Jurkat, Clone E6-1 (cell line): ENCODE data around the gene AZIN2.
"Not testable (repeated sequence)": the region's sequence is repeated elsewhere in the genome, so short reads cannot be mapped to it uniquely, and the experiment has no call there.

Source experiments
- DNase-seq: peaks from one replicate; pipeline ENCODE4 v3.0.0-alpha.2; 2011; ENCODE audit warnings: low read depth, low spot score
- H3K4me3 ChIP-seq: 2 replicates; pipeline ENCODE4 v1.5.1; 2011; ENCODE audit warnings: mild to moderate bottlenecking, low read length, control low read depth, moderate library complexity

AZIN2 gene

GRCh38 chr1:33055210-33056008 is 25.5 kb upstream of the AZIN2 start:
- no peak overlapping the region for H3K4me3 ChIP-seq
- DNase-seq, result peak; percentile 35

- peak; percentile 71 for DNase-seq
- H3K4me3 ChIP-seq, result no peak overlapping the region
Measured at GRCh38 chr1:33056426-33056825, 24.5 kb upstream of the AZIN2 start.

DNA sequence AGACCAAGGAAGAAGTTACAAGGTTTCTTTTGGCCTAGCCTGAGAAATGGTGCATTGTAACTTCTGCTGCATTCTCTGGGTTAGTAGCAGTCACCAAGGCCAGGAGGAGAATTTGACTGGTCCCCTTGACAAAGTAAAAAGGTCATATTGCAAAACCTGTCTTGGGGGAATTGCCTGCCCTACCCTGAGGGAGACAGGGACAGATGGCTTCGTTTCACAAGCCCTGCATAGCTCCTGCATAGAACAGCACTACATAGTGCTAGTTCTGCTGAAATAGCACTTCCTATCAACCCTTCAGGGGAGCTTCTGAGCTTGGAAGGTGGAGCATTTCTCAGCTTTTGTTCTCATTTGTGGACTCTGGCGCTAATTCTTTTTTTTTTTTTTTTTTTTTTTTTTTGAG is 23.9 kb upstream of the AZIN2 start:
- no peak for DNase-seq
- no peak overlapping the region for H3K4me3 ChIP-seq

DNA sequence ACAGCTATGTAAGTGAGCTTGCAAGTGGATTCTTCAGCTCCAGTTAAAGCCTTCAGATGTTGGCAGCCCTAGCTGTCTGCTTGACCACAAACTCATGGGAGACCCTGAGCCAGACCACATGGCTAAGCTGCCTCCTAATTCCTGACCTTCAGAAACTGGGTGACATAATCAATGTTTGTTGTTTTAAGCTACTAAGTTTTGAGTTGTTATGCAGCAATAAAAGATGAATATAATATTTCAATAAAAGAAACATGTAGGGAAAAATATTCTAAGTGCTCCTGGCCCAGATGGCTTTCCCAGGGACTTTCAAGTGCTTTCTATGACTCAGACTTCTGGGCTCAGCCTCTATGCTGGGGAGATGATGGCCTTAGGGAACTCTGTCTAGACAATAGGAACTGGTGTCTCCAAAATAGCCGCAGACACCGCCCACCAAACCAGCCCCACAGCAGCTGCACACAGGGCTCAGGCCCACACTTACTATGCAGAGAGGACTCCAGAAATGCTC is 20.3 kb upstream of the AZIN2 start:
- DNase-seq, result no peak
- no peak overlapping the region for H3K4me3 ChIP-seq

DNA sequence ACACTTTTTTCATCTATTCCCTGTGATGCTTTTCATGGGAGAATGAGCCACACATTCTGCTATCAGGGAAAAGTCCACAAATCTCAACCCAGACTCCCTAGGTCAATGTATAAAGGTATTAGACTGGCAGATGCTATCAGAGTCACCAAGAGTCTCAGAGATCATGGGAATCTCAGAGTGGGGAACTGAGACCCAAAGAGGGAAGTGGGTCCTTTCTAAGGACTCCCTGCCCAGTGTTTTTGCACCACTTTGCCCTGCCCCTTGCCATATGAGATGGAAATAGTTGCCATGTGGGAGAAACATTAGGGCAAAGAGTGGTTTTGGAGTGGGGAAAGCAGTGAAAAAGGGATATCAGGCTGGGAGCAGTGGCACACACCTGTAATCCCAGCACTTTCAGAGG is 19.1 kb upstream of the AZIN2 start:
- no peak for DNase-seq
- H3K4me3 ChIP-seq, result no peak overlapping the region

DNA sequence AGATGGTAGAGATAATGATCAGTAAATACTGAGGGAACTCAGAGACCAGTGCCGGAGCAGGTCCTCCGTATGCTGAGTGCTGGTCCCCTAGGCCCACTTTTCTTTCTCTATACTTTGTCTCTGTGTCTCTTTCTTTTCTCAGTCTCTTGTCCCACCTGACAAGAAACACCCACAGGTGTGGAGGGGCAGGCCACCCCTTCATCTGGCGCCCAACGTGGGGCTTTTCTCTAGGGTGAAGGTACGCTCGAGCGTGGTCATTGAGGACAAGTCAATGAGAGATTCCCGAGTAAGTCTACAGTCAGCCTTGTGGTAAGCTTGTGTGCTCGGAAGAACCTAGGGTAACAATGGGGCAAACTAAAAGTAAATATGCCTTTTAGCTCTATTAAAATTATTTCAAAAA is 16.7 kb upstream of the AZIN2 start:
- DNase-seq, result not testable (repeated sequence)

GRCh38 chr1:33065301-33065700 is 15.7 kb upstream of the AZIN2 start:
- no peak for DNase-seq
- no peak overlapping the region for H3K4me3 ChIP-seq

More for the DNA sequence above, 16.7 kb upstream of the AZIN2 start:
- H3K4me3 ChIP-seq, result not testable (repeated sequence)

DNA sequence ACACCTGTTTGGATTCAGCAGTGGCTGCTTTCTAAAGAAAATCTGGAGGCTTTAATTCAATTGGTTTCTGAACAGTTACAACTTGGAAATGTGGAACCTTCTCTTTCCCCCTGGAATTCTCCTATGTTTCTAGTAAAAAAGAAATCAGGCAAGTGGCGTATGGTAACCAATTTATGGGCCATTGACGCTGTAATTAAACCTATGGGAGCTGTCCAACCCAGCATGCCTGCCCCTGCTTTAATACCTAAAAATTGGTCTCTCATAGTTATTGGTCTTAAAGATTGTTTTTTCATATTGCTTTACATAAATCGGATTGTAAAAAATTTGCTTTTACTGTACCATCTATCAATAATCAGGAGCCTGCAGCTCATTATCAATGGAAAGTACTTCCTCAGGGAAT is 14.5 kb upstream of the AZIN2 start:
- not testable (repeated sequence) for DNase-seq, H3K4me3 ChIP-seq

- H3K4me3 ChIP-seq, DNase-seq: not testable (repeated sequence)
Measured at GRCh38 chr1:33068108-33068507, 12.8 kb upstream of the AZIN2 start.

GRCh38 chr1:33070628-33071027 is 10.3 kb upstream of the AZIN2 start:
- DNase-seq, result no peak
- no peak overlapping the region for H3K4me3 ChIP-seq

GRCh38 chr1:33072707-33073106 is 8.2 kb upstream of the AZIN2 start:
- DNase-seq, result no peak
- no peak overlapping the region for H3K4me3 ChIP-seq

DNA sequence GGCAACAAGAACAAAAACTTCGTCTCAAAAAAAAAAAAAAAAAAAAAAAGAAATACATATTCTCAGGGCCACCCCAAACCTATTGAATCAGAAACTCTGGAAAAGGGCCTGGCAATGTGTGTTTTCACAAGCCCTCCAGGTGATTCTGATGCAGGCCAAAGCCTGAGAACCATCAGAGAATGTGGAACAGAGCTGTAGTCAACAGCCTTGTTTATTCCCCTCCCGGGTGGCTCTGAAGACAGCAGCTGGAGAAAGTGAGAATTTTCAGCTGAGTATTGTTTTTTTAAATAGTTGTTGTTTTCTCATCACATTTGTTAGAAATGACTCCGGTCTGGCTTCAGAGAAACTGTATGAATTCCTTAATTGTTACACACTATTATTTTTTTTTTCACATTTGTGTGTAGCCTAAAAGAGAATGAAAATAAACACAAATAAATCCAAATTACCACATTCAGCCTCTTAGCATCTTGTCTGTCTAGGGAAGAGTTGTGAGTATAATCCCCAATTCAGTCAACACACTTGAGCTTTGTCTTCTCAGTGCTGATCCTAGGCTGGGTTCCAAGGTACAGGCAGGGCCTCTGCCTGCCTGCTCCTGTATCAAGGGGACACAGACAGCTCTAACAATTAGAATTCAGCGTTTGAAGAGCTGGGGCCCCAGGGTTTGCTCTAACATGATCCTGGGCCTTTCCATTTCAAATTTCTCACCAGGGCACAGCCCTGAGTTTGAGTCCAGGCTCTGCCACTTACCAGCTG is 6.6 kb upstream of the AZIN2 start:
- DNase-seq, result no peak
- H3K4me3 ChIP-seq, result no peak overlapping the region

GRCh38 chr1:33078030-33078591 is 2.8 kb upstream of the AZIN2 start:
- DNase-seq, result no peak
- no peak overlapping the region for H3K4me3 ChIP-seq

DNA sequence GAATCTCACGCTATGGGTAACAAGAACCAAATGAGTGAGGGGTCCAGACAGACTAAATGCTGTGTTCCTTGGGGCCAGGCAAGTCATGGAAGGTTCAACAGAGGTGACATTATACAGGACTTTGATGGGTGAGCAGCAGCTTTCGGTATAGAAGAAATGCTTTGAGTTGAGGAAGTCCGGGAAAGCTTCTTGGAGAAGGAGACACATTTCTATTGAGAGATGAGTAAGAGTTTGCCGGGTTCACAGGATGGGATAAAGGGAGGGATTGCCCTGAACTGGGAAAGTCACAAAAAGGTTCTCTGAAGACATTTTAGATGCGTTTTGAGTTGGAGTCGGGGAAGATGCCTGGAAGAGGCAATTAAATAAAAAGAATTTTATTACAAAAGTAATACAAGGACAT is 580 bp upstream of the AZIN2 start:
- DNase-seq, result no peak
- H3K4me3 ChIP-seq, result peak overlapping the region; percentile 69

GRCh38 chr1:33081554-33082305 is 777 bp downstream of the AZIN2 start:
- no peak for DNase-seq
- peak overlapping the region; percentile 69 for H3K4me3 ChIP-seq

DNA sequence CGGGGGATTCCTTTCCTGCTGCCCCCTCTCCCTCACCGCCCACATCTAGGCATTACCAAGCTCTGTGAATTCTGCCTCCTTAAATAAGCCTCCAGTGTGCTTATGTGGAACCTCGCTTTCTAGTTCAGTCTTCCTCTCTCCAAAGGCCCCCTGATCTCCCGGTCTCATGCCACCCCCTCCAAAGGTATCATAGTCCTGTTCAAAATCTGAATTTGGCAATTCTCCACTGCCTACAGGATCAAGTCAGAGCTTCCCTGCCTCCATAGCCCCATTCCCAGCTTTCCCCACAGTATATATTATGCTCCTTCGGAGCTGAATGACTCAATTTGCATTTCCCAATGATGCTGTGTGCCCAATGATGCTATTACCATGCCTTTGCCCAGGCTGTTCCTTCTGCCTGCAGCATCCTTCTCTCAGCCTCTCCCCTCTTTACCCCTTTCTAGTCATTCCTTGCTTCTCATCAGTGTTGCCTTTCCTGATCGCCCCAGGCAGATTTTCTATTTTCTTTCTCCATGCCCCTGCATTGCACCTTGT is 1.7 kb downstream of the AZIN2 start:
- no peak overlapping the region for H3K4me3 ChIP-seq
- no peak for DNase-seq

DNA sequence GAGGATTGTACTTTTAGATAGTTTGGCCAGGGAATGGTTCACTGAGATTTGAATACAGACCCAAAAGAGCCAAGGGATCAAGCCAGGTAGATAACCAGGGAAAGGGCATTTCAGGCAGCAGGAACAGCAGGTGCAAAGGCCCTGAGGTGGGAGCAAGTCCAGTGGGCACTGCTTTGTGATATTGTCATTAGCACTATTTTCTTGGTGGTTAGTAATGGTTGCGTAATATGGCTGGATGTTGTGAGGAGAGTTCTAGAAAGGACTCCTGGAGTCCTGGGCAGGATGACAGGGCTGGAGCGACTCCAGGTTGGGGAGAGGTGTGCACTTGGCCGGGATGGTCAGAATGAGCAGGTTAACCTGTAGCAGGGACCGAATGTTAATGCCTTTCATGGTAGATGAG is 4.4 kb downstream of the AZIN2 start:
- H3K4me3 ChIP-seq, result no peak overlapping the region
- no peak for DNase-seq

GRCh38 chr1:33086384-33086850 is 5.5 kb downstream of the AZIN2 start:
- DNase-seq, result no peak
- H3K4me3 ChIP-seq, result no peak overlapping the region

GRCh38 chr1:33087677-33088076 is 6.7 kb downstream of the AZIN2 start:
- no peak for DNase-seq

More at GRCh38 chr1:33087677-33088076, 6.7 kb downstream of the AZIN2 start:
- H3K4me3 ChIP-seq, result no peak overlapping the region
